SK-N-MC (cell line): ENCODE data around the gene SMU1.

Source experiments
- DNase-seq: peaks from one replicate; pipeline ENCODE4 v3.0.0-alpha.2; 2011; ENCODE audit warnings: low read depth, low spot score
- H3K27ac ChIP-seq: fragments of 200-600 bp; sonication (generic); 2 replicates; pipeline ENCODE4 v1.5.1; 2016; ENCODE audit warnings: mixed run types
- H3K36me3 ChIP-seq: fragments of 200-600 bp; sonication (generic); 2 replicates; pipeline ENCODE4 v1.6.1; 2017; ENCODE audit warnings: antibody characterized with exemption, low read length, mixed read lengths; ENCODE audit not compliant: insufficient read depth
- H3K4me3 ChIP-seq: fragments of 200-600 bp; sonication (generic); 2 replicates; pipeline ENCODE4 v1.5.1; 2016
- H3K9ac ChIP-seq: fragments of 200-600 bp; sonication (generic); 2 replicates; pipeline ENCODE4 v1.8.0; 2017; ENCODE audit warnings: mixed run types, mixed read lengths; ENCODE audit not compliant: insufficient read length
- H3K9me3 ChIP-seq: fragments of 200-600 bp; sonication (generic); 2 replicates; pipeline ENCODE4 v1.6.1; 2017; ENCODE audit warnings: low read depth, mild to moderate bottlenecking, antibody characterized with exemption, low read length, moderate library complexity, mixed read lengths
- EZH2 ChIP-seq: fragments of 200-600 bp; sonication (generic); IDR thresholded peaks from one replicate; pipeline ENCODE4 v1.6.1; 2017; ENCODE audit warnings: antibody characterized with exemption
- FOXP2 ChIP-seq: optimal IDR thresholded peaks from 2 replicates; pipeline ENCODE3; 2011; ENCODE audit warnings: mild to moderate bottlenecking, moderate library complexity; ENCODE audit not compliant: insufficient read depth; ENCODE audit errors: extremely low read length, control extremely low read depth
- POLR2AphosphoS5 ChIP-seq: IDR thresholded peaks from 2 replicates; pipeline ENCODE4 v1.6.1; 2012; ENCODE audit warnings: mild to moderate bottlenecking, low read depth, low read length, borderline replicate concordance

The SMU1 gene

GRCh38 chr9:32992595-32993238 is 83.8 kb downstream of the SMU1 start:
- peaks cover 54% of the 10 kb centered on the region for H3K36me3 ChIP-seq

GRCh38 chr9:32991897-32992594 is 84.4 kb downstream of the SMU1 start:
- H3K27ac ChIP-seq, result no peak overlapping the region
- H3K4me3 ChIP-seq, result no peak overlapping the region
- H3K9me3 ChIP-seq, result no peaks in the 10 kb centered on the region
- peaks cover 58% of the 10 kb centered on the region for H3K36me3 ChIP-seq
- no peak overlapping the region for H3K9ac ChIP-seq
- no peak for DNase-seq
- TF ChIP-seq POLR2AphosphoS5, result no peak
- TF ChIP-seq FOXP2, result no peak
- TF ChIP-seq EZH2, result no peak

More at GRCh38 chr9:32992595-32993238, 83.8 kb downstream of the SMU1 start:
- Histone ChIP-seq H3K9me3 (no peaks in the 10 kb centered on the region), H3K4me3 (no peak overlapping the region), H3K9ac (no peak overlapping the region), H3K27ac (no peak overlapping the region)
- no peak for DNase-seq
- TF ChIP-seq POLR2AphosphoS5, result no peak
- TF ChIP-seq EZH2, result no peak
- TF ChIP-seq FOXP2, result no peak
